ENCODE data around the gene DMRT3.

GRCh38 chr9:976943-977837, 735 bp downstream of the DMRT3 start:
- TF ChIP-seq, protein P1, sequence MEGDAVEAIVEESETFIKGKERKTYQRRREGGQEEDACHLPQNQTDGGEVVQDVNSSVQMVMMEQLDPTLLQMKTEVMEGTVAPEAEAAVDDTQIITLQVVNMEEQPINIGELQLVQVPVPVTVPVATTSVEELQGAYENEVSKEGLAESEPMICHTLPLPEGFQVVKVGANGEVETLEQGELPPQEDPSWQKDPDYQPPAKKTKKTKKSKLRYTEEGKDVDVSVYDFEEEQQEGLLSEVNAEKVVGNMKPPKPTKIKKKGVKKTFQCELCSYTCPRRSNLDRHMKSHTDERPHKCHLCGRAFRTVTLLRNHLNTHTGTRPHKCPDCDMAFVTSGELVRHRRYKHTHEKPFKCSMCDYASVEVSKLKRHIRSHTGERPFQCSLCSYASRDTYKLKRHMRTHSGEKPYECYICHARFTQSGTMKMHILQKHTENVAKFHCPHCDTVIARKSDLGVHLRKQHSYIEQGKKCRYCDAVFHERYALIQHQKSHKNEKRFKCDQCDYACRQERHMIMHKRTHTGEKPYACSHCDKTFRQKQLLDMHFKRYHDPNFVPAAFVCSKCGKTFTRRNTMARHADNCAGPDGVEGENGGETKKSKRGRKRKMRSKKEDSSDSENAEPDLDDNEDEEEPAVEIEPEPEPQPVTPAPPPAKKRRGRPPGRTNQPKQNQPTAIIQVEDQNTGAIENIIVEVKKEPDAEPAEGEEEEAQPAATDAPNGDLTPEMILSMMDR (IDR thresholded peaks at IDR 0.05): no peak
- TF ChIP-seq EZH2 (IDR thresholded peaks at IDR 0.05; ENCODE audit: borderline replicate concordance, insufficient read depth, low read depth, low read length, poor library complexity, severe bottlenecking): no peak

Measured in B cell (primary cell).